HepG2 (cell line): Measurements from ENCODE around the gene MARK4.

Experiments
- CTCF ChIP-seq: sonication (generic); formaldehyde crosslinking; IDR thresholded peaks from 2 replicates; pipeline ENCODE4 v1.5.0; 2020; ENCODE audit warnings: mild to moderate bottlenecking, missing genetic modification reagents, moderate library complexity
- KDM5A ChIP-seq: fragments of 200-600 bp; sonication (generic); IDR thresholded peaks from 2 replicates; pipeline ENCODE4 v1.7.0; 2018; ENCODE audit warnings: antibody characterized with exemption, mild to moderate bottlenecking, low read length, borderline replicate concordance
- ZNF777 ChIP-seq: sonication (generic); formaldehyde crosslinking; IDR thresholded peaks from 2 replicates; pipeline ENCODE4 v1.4.0; 2020; ENCODE audit warnings: missing genetic modification reagents

- no peak for TF ChIP-seq CTCF (CRISPR knock-in tag)
- no peak for TF ChIP-seq KDM5A
- no peak for TF ChIP-seq ZNF777 (CRISPR knock-in tag)
Observed at GRCh38 chr19:45327404-45328143, 76.5 kb downstream of the MARK4 start.
